Skin epidermis (tissue), 12 donors: Measurements from ENCODE around the gene SLC25A48.
"Not testable (repeated sequence)": the region's sequence is repeated elsewhere in the genome, so short reads cannot be mapped to it uniquely, and the experiment has no call there.

Experiments used
- H3K27ac ChIP-seq, 21 experiments: fragments of 200-600 bp; sonication (generic) in 11 of 21; one replicate each; pipeline ENCODE4 v1.5.0; 2020; ENCODE audit warnings: mild to moderate bottlenecking in 3 of 21, inconsistent platforms in 2 of 21, moderate library complexity in 2 of 21
- H3K4me3 ChIP-seq, 7 experiments: fragments of 200-600 bp; sonication (generic) in 2 of 7; one replicate each; pipeline ENCODE4 v1.5.0; 2020; ENCODE audit warnings: inconsistent platforms in 2 of 7, mild to moderate bottlenecking in 2 of 7, moderate library complexity in 1 of 7

The SLC25A48 gene

DNA sequence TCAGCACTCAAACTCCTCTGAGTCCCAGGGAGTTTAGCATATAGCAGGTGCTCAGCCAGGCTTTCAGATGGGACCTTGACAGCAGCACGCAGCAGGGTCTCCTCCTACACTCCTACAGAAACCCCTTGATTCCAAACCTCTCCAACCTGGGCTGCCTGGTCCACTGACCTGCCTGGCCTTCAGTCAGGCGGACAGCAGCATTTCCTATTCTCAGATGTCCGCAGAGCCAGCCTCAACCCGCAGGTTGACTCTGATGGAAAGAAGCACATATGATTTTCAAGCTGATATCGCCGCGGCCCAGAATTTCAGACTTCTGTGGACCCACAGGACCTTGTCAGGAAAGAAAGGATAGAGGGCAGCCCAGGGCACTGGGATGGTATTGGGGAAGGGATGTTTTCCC, 5.3 kb upstream of the SLC25A48 start:
- H3K4me3 ChIP-seq: no peak overlapping the region
- H3K27ac ChIP-seq: no peak overlapping the region

DNA sequence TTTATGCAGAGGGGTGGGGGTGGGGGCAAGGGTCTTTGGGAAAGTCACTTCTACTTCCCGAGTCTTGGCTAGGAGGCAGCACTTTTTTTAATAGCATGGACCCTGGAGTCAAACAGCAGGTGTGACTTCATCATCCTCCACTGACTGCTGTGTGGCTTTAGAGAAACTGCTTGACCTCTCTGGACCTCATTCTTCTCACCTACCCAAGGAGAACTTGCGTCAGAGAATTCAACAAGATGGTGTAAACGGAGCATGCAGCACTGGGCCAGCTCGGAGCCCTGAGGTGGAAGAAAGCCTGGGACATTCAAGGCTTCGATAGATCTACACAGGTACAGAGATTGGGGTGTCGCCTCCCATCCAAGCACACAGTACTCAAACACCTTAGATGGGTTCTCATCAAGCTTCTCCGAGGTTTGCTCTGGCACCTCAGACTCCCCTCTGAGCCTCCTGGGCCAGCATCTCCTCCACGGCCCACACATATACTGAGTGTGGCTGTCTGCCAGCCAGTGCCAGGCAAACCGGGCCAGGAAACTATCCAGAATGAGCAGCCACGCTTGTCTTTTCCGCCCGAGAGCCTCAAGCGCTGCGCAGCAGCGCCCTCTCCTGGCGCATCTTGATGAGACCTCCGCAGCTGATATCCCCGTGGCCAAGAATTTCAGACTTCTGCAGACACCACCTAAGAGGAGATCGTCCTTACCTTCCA, 4.6 kb upstream of the SLC25A48 start:
- H3K4me3 ChIP-seq: no peak overlapping the region
- H3K27ac ChIP-seq: no peak overlapping the region

DNA sequence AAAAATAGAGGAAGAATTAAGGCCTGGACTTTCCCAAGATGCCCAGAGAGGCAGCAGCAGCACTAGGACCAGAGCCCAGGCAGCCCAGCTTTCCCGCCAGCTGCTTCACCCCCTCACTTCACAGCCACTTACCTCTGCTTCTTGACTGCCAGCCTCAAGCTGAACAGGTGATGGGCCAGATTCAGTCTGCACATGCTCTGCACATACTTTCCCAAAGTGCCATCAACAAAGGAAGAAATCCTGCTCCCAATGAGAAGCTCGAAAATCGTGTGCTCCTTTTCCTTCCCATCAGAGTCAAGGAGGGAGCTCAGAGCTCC, 4.1 kb upstream of the SLC25A48 start:
- Histone ChIP-seq H3K27ac (no peak overlapping the region), H3K4me3 (no peak overlapping the region)

GRCh38 chr5:135830876-135831275, 3.6 kb upstream of the SLC25A48 start:
- Histone ChIP-seq H3K27ac (no peak overlapping the region), H3K4me3 (no peak overlapping the region)

DNA sequence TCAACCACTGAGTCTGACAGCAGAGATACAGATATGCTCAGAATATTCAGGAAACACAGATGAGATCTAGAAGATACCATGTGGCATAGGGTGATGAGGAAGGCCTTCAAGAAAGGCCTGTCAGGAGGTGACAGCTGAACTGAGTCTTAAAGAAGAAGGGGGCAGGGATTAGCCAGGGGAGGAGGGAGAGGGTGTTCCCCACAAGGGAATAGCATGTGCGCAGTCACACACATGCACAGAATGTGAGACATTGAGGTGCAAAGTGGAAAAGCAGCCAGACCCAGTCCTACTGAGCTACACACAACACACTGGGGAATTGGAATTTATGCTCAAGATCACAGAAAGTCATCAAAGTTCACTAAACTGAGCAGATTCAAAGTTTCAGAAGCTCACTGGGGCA, 3.0 kb upstream of the SLC25A48 start:
- H3K27ac ChIP-seq: no peak overlapping the region
- no peak overlapping the region for H3K4me3 ChIP-seq

DNA sequence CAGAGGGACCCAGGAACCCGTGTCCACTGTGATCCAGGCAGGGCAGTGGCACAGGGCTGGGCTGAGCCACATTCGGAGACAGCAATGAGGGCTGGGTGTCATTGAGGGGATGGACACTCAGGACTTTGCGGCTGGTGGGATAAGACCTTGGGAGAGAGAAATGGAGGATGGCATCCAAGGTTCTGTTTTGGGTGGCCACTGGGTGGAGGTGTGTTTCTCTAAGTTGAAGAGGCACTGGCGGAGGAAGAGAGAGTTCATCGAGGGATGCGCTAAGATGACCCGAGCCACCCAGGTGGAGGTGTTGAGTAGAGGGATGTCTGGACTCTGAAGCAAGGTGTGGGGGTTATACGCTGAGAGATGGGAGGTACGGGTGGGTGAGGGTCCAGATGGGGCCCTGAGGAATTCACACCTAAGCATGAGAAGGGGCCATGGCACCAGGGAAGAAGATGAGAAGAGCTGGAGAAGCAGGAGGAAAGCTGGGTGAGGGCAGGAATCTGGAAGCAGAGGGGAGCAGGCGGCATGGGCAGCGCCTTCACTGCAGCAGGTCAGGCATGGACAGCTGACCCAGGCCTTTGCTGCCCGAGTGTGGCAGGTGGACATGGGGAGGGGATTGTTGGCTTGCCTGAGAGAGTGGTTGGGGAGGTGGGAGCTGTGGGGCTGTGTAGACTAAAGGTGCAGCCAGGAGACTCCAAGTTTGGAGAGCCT, 2.5 kb upstream of the SLC25A48 start:
- Histone ChIP-seq H3K4me3 (no peak overlapping the region), H3K27ac (no peak overlapping the region)

DNA sequence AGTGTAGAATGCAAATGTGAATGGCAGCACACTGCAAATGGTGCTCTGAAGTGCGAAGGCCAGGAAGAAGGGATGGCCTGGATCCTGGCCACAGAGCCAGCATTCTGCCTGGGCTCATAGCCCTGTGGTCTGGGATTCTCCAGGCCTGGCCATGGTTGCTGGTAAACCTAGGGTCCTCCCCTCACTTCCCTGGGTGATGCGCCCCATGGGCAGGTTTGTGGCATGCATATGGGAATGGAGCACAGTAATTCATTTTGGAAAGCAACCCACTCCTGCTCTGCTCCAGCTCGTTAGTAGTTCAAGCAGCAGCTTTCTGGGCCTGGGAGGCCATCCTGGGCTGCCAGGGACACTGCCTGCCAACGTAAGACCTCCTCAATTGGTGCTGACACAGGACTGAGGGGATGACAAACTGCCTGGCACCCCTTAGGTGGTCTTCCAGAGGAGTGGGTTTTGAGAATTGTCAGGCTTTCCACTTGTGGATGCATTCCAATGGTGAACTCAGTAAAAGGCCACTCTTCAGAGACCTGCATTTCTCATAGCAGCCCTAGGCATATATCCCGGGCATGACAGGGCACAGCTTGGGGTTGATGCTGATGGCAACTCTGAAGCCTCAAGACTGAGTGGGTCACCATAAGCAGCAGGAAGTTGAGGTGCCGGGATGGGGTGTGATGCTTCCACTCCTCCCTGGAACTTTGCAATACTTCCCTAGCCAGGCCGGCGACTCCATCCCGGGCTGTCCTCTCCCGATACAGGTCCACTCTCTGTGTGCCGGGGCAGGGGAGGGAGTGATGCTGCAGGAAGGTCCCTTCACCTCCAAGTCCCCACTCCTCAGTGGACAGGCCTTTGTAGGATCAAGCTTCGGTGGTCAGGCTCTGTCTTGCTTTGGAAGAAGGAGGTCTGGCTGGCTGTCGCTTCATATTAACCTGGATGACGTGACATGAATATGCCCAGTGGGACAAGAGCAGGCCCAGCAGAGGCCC, 1.2 kb upstream of the SLC25A48 start:
- H3K27ac ChIP-seq: no peak overlapping the region
- H3K4me3 ChIP-seq: no peak overlapping the region

- Histone ChIP-seq H3K27ac (no peak overlapping the region), H3K4me3 (peak overlapping the region in 5 of 7 experiments; percentile 14 to 46 (median 41))
Measured at GRCh38 chr5:135833961-135834638, 363 bp upstream of the SLC25A48 start.

- no peak overlapping the region for H3K27ac ChIP-seq
- H3K4me3 ChIP-seq: no peak overlapping the region
Measured at GRCh38 chr5:135835766-135836165, 1.3 kb downstream of the SLC25A48 start.

DNA sequence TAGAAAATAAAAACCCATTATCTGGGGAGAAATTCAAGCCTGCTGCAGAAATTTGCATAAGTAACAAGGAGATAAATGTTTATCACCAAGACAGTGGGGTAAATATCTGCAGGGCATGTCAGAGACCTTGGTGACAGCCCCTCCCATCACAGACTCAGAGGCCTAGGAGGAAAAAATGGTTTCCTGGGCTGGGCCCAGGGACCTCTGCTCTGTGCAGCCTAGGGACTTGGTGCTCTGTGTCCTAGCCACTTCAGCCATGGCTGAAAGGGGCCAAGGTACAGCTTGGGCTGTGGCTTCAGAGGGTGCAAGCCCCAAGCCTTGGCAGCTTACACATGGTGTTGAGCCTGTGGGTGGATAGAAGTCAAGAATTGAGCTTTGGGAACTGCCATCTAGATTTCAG, 3.9 kb downstream of the SLC25A48 start:
- H3K4me3 ChIP-seq, H3K27ac ChIP-seq: not testable (repeated sequence)

DNA sequence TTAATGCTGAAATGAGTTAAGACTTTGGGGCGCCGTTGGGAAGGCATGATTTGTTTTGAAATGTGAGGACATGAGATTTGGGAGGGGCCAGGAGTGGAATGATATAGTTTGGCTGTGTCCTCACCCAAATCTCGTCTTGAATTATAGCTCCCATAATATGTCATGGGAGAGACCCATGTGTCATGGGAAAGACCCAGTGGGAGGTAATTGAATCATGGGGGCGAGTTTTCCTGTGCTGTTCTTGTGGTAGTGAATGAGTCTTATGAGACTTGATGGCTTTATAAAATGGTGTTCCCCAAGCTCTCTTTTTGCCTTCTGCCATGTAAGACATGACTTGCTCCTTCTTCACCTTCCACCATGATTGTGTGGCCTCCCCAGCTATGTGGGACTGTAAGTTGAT, 5.1 kb downstream of the SLC25A48 start:
- no peak overlapping the region for H3K27ac ChIP-seq
- H3K4me3 ChIP-seq: no peak overlapping the region

GRCh38 chr5:135840959-135841358, 6.5 kb downstream of the SLC25A48 start:
- H3K4me3 ChIP-seq: no peak overlapping the region
- no peak overlapping the region for H3K27ac ChIP-seq

DNA sequence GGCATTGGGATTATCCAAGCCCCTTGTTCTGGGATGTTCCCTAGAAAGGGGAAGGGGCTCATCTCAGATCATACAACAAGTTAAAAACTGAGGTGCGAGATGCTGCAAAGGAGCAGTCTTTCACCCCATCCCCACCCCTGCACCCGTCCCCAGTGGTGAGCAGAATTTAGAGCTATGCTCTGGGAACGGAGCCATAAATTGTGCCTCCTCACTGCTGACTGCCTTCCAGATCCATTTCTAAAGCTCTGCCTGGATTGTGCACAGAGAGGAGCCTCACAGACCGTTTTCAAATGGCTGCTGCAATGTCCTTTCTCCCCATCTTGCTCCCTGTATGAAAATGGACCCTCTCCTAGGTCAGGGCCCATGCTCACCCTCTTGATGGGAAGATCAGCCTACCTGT, 8.3 kb downstream of the SLC25A48 start:
- Histone ChIP-seq H3K27ac (no peak overlapping the region), H3K4me3 (no peak overlapping the region)

GRCh38 chr5:135843571-135844337, 9.3 kb downstream of the SLC25A48 start:
- H3K4me3 ChIP-seq: no peak overlapping the region
- H3K27ac ChIP-seq: no peak overlapping the region

DNA sequence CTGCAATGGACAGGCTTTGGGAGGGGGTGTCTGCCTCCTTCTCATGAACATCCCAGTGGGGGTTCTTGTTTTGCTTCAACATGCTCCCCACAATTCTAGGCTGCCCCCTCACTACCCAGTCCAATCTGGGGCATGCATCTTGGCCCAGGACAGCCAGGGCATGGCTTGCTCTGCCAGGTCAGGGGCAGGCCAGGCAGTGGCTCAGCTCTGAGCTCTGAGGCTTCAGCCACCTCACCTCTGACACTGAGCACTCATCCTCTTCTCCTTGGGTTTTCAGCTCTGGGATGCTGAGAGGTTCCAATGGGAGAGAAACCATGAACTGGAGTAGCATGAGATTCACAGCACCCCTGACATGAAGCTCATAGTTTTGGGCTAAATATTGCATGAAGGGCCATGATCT, 11.8 kb downstream of the SLC25A48 start:
- Histone ChIP-seq H3K27ac (no peak overlapping the region), H3K4me3 (no peak overlapping the region)

GRCh38 chr5:135847976-135848375, 13.5 kb downstream of the SLC25A48 start:
- no peak overlapping the region for H3K4me3 ChIP-seq
- H3K27ac ChIP-seq: no peak overlapping the region

DNA sequence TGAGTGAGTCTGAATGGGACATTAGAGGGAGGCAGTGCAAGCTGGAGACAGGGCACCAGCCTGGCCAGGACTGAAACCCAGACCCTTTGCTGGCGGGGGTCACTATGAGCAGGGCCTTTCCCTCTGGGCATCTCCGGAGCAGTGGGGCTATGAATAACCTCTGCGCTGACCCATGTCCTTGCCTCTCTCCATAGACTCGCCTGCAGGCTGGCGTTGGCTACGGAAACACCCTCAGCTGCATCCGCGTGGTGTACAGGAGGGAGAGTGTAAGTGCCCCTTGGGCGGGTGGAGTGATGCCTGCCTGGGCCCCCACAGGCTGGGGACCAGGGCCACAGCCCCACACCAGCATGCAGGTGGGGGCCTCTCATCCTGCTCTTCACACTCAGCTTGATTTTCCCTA, 15.8 kb downstream of the SLC25A48 start:
- no peak overlapping the region for H3K27ac ChIP-seq

DNA sequence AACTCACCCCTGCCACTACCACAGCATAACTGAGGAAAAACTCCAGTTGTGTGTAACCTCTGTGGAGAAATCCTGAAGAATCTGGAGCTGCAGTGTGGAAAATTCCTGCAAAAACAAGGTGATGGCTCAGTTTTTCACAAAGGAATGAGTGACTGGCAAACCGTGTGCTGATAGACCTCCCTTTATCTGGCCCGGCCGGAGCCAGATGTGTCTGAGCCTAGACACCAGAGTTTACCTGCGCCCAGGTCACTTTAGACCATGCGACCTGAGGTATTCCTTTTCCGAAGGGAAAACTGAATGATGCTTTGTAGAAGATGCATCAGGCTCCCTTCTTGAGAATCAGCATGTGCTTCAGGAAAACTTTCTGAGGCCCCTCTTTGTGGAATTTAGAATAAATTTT, 16.2 kb downstream of the SLC25A48 start:
- no peak overlapping the region for H3K4me3 ChIP-seq
- H3K27ac ChIP-seq: no peak overlapping the region

More for the DNA sequence above, 15.8 kb downstream of the SLC25A48 start:
- H3K4me3 ChIP-seq: no peak overlapping the region

- no peak overlapping the region for H3K27ac ChIP-seq
Measured at GRCh38 chr5:135851186-135851914, 16.9 kb downstream of the SLC25A48 start.

More at GRCh38 chr5:135851186-135851914, 16.9 kb downstream of the SLC25A48 start:
- H3K4me3 ChIP-seq: no peak overlapping the region
